ENCODE measurements around the gene AGT.
"Not testable (repeated sequence)": the region's sequence is repeated elsewhere in the genome, so short reads cannot be mapped to it uniquely, and the experiment has no call there.

- TF ChIP-seq CTCF (optimal IDR thresholded peaks at IDR 0.05 in 1 of 3, IDR thresholded peaks at IDR 0.05 in 1 of 3, conservative IDR thresholded peaks at IDR 0.05 in 1 of 3; ENCODE audit: extremely low read depth in 1 of 3, insufficient read depth in 2 of 3, low read length in 3 of 3); EZH2 (IDR thresholded peaks at IDR 0.05; ENCODE audit: low read length): not testable (repeated sequence)
Observed at GRCh38 chr1:230656719-230657118, 57.2 kb downstream of the AGT start.
